Cerebellar nuclear complex (tissue), 1 donor: Measurements from ENCODE around the gene RFC4.

Source experiments
- DNase-seq, 2 experiments: peaks; one replicate each; lab custom pipeline; 2025; lab: John Stamatoyannopoulos, UW

Gene RFC4

GRCh38 chr3:186743666-186744065, 62.6 kb downstream of the RFC4 start:
- no peak for DNase-seq

GRCh38 chr3:186742618-186743380, 63.5 kb downstream of the RFC4 start:
- DNase-seq = no peak
